ENCODE results near the gene ARRDC2. TPM values are rescaled to one million over a fixed set of nuclear protein-coding genes. Genes with fewer than 3 reads are reported as not detected.
"Not testable (repeated sequence)": the region's sequence is repeated elsewhere in the genome, so short reads cannot be mapped to it uniquely, and the experiment has no call there.

The ARRDC2 gene
- total RNA-seq, 1 donor = 123 TPM

- H3K4me1 ChIP-seq (ENCODE audit: insufficient read depth, low read length) = peaks cover 12% of the 10 kb centered on the region
- H3K4me3 ChIP-seq (ENCODE audit: low read length) = no peak overlapping the region
- H3K9me3 ChIP-seq (ENCODE audit: low read depth, low read length) = no peaks in the 10 kb centered on the region
- H3K27me3 ChIP-seq (ENCODE audit: insufficient read depth, low read length) = no peaks in the 10 kb centered on the region
These were observed 30.5 kb upstream of the ARRDC2 start for GRCh38 chr19:17977488-17977887.

DNA sequence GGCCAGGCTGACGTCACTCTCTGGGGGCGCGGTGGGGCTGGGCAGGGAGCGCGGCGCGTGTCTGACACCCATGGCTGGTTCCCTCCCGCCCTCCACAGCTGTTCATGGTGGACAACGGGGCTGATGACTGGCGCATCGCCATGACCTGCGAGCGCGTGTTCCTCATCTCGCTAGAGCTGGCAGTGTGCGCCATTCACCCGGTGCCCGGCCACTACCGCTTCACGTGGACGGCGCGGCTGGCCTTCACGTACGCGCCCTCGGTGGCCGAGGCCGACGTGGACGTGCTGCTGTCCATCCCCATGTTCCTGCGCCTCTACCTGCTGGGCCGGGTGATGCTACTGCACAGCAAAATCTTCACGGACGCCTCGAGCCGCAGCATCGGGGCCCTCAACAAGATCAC, 26.4 kb upstream of the ARRDC2 start:
- Histone ChIP-seq H3K4me3 (ENCODE audit: low read length) (no peak overlapping the region), H3K27me3 (ENCODE audit: insufficient read depth, low read length) (no peaks in the 10 kb centered on the region), H3K9me3 (ENCODE audit: low read depth, low read length) (no peaks in the 10 kb centered on the region), H3K4me1 (ENCODE audit: insufficient read depth, low read length) (peaks cover 12% of the 10 kb centered on the region)

DNA sequence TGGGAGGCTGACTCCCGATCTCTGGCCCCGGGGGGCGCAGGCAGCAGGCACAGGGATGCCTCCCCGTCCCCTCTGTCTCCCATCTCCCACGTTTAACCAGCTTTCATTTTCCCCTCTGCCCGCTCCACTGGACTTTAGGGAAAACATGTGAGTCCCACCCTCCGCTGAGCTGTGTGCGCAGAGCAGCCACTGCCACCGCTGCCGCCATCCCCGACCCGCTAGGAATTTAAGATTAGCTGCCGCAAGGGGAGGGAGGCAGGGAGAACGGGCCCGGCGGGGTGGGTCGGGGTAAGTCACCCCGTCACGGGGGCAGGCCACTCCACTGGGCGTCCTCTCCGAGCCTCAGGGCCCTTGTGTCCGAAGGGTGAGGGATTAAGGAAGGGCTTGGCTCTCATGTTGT, 25.5 kb upstream of the ARRDC2 start:
- Histone ChIP-seq H3K4me3 (ENCODE audit: low read length) (no peak overlapping the region), H3K9me3 (ENCODE audit: low read depth, low read length) (no peaks in the 10 kb centered on the region), H3K27me3 (ENCODE audit: insufficient read depth, low read length) (no peaks in the 10 kb centered on the region), H3K4me1 (ENCODE audit: insufficient read depth, low read length) (peaks cover 12% of the 10 kb centered on the region)

- H3K9me3 ChIP-seq (ENCODE audit: low read depth, low read length) = no peaks in the 10 kb centered on the region
- H3K4me3 ChIP-seq (ENCODE audit: low read length) = no peak overlapping the region
- no peaks in the 10 kb centered on the region for H3K27me3 ChIP-seq (ENCODE audit: insufficient read depth, low read length)
- H3K4me1 ChIP-seq (ENCODE audit: insufficient read depth, low read length) = peaks cover 3% of the 10 kb centered on the region
These were observed 22.7 kb upstream of the ARRDC2 start for GRCh38 chr19:17985037-17985818.

GRCh38 chr19:17986569-17986968, 21.4 kb upstream of the ARRDC2 start:
- H3K27me3 ChIP-seq (ENCODE audit: insufficient read depth, low read length); H3K9me3 ChIP-seq (ENCODE audit: low read depth, low read length); H3K4me1 ChIP-seq (ENCODE audit: insufficient read depth, low read length); H3K4me3 ChIP-seq (ENCODE audit: low read length): not testable (repeated sequence)

GRCh38 chr19:17988161-17988560, 19.8 kb upstream of the ARRDC2 start:
- H3K27me3 ChIP-seq (ENCODE audit: insufficient read depth, low read length) = no peaks in the 10 kb centered on the region
- no peaks in the 10 kb centered on the region for H3K9me3 ChIP-seq (ENCODE audit: low read depth, low read length)
- H3K4me1 ChIP-seq (ENCODE audit: insufficient read depth, low read length) = no peaks in the 10 kb centered on the region
- H3K4me3 ChIP-seq (ENCODE audit: low read length) = no peak overlapping the region

DNA sequence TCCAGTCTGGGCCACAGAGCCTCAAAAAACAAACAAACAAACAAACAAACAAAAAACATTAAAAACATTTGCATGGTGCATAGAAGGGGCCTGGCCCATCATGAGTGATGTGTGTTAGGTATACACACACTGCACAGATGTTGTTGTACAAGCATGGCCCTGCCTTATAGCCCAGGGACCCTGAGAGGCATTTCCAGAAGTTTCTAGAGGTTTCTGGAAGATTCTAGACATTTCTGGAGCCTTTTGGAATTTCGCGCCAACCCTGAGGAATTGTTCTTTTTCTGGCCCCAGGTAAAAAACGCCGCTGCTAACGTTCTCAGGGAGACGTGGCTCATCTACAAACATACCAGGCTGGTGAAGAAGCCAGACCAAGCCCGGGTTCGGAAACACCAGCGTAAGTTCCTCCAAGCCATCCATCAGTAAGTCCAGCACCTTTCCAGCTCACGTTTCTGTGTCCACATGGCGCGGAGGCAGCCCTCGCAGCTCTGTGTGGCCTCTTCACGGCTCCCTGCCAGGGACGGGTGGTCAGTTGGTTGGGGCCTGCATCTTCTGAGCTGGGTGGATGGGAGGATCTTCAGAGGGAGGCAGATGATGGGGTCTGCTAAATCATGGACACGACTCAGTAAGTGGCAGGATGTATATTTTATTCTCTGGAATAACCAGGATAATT, 18.4 kb upstream of the ARRDC2 start:
- Histone ChIP-seq H3K9me3 (ENCODE audit: low read depth, low read length) (no peaks in the 10 kb centered on the region), H3K4me1 (ENCODE audit: insufficient read depth, low read length) (no peaks in the 10 kb centered on the region), H3K4me3 (ENCODE audit: low read length) (no peak overlapping the region), H3K27me3 (ENCODE audit: insufficient read depth, low read length) (no peaks in the 10 kb centered on the region)

- H3K9me3 ChIP-seq (ENCODE audit: low read depth, low read length) = no peaks in the 10 kb centered on the region
These were observed 14.7 kb upstream of the ARRDC2 start for GRCh38 chr19:17993076-17993813.

DNA sequence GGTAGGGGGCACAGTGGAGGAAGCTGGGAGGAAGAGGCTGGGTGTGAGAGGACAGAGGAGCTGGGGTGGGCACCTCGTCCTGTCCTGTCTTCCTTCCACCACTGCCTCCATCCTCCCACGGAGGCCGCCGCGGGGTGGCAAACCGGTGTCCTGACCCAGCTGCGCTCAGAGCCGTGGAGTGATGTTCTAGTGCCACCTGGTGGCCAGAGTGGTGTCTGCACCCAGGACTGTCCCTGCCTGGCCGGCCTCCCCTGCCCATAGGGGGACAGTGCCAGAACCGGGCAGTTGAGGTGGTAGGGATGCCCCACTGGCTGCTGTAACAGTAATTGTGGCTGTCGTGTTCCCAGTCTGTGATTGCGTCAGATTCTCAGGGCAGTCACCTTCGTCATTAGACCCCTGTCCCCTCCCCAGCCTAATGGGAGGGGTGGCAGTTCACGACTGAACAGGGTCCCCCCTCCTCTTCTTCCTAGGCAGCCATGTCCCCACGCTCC, 11.1 kb upstream of the ARRDC2 start:
- Histone ChIP-seq H3K4me3 (ENCODE audit: low read length) (no peak overlapping the region), H3K27me3 (ENCODE audit: insufficient read depth, low read length) (no peaks in the 10 kb centered on the region), H3K4me1 (ENCODE audit: insufficient read depth, low read length) (peaks cover 12% of the 10 kb centered on the region), H3K9me3 (ENCODE audit: low read depth, low read length) (no peaks in the 10 kb centered on the region)

More at GRCh38 chr19:17993076-17993813, 14.7 kb upstream of the ARRDC2 start:
- Histone ChIP-seq H3K4me3 (ENCODE audit: low read length) (no peak overlapping the region), H3K4me1 (ENCODE audit: insufficient read depth, low read length) (no peaks in the 10 kb centered on the region), H3K27me3 (ENCODE audit: insufficient read depth, low read length) (no peaks in the 10 kb centered on the region)

DNA sequence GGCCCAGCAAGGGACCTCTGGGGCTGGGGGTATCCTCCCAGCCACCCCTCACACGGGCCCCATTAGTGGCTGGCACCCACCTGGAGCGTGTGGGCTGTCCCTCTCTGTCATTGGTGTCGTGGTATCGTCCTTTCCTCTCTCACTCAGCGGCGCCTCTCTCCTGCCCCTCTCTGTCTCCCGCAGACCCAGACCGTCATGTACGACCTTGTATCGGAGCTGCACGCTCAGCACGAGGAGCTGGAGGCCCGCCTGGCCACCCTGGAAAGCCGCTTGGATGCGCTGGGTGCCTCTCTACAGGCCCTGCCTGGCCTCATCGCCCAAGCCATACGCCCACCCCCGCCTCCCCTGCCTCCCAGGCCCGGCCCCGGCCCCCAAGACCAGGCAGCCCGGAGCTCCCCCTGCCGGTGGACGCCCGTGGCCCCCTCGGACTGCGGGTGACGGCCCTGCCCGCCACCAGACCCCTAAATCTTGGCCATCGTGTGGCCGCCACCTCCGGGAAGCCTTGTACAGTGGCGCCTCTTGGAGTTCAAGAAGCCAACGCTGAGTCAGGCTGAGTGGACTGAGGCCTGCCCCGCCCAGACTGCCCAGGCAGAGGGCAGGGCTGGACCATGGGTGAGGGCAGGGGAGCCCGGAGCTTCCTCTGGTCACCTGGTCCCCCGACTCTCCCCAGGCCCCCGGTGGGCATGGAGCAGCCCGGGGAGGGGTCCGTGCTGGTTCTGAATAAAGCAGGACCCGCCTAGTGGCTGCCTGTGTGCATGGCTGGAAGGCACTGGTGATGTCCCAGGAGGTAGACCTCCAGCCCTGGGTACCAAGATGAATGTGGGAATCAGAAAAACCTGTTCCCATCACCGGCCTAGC, 9.8 kb upstream of the ARRDC2 start:
- no peaks in the 10 kb centered on the region for H3K27me3 ChIP-seq (ENCODE audit: insufficient read depth, low read length)
- no peak overlapping the region for H3K4me3 ChIP-seq (ENCODE audit: low read length)
- H3K4me1 ChIP-seq (ENCODE audit: insufficient read depth, low read length) = peaks cover 26% of the 10 kb centered on the region
- H3K9me3 ChIP-seq (ENCODE audit: low read depth, low read length) = no peaks in the 10 kb centered on the region

GRCh38 chr19:17998827-17999150, 9.2 kb upstream of the ARRDC2 start:
- no peaks in the 10 kb centered on the region for H3K27me3 ChIP-seq (ENCODE audit: insufficient read depth, low read length)
- H3K4me3 ChIP-seq (ENCODE audit: low read length) = no peak overlapping the region
- no peaks in the 10 kb centered on the region for H3K9me3 ChIP-seq (ENCODE audit: low read depth, low read length)
- H3K4me1 ChIP-seq (ENCODE audit: insufficient read depth, low read length) = peaks cover 28% of the 10 kb centered on the region

GRCh38 chr19:17999684-18000479, 8.1 kb upstream of the ARRDC2 start:
- H3K9me3 ChIP-seq (ENCODE audit: low read depth, low read length) = no peaks in the 10 kb centered on the region
- H3K27me3 ChIP-seq (ENCODE audit: insufficient read depth, low read length) = no peaks in the 10 kb centered on the region
- H3K4me3 ChIP-seq (ENCODE audit: low read length) = no peak overlapping the region
- peaks cover 28% of the 10 kb centered on the region for H3K4me1 ChIP-seq (ENCODE audit: insufficient read depth, low read length)

DNA sequence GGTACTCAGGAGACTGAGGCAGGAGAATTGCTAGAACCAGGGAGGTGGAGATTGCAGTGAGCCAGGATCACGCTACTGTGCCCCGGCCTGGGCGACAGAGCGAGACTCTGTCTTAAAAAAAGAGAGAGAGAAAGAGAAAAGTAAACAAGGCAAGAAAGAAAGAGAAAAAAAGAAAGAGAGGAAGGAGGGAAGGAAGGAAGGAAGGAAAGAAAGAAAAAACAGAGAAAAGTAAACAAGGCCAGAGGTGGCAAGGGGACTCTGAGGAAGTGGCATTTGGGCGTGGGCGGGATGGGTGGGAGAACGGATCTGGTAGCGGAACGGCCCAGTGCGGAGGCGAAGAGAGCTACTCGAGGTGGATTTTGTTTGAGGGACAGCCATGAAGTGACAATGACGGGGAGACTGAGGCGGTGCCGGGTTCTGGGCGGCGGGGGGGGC, 7.5 kb upstream of the ARRDC2 start:
- H3K4me1 ChIP-seq (ENCODE audit: insufficient read depth, low read length) = peaks cover 28% of the 10 kb centered on the region
- H3K9me3 ChIP-seq (ENCODE audit: low read depth, low read length) = no peaks in the 10 kb centered on the region
- no peak overlapping the region for H3K4me3 ChIP-seq (ENCODE audit: low read length)
- H3K27me3 ChIP-seq (ENCODE audit: insufficient read depth, low read length) = no peaks in the 10 kb centered on the region

Data from mononuclear cell (primary cell).